H4 (cell line): ENCODE data around the gene N4BP2L1. TPM values are rescaled to one million over a fixed set of nuclear protein-coding genes. Genes with fewer than 3 reads are reported as not detected.

ENCODE experiments used
- DNase-seq: peaks from one replicate; pipeline ENCODE4 v3.0.0-alpha.2; 2015; ENCODE audit warnings: low spot score
- total RNA-seq: library from RNA; depleted of rRNA; stranded (reverse); fragments of >200 nt; shearing (Covaris generic); gene quantifications from 2 replicates; pipeline ENCODE4 v1.2.3, GENCODE V29; 2014

The N4BP2L1 gene
- total RNA-seq, 1 experiment from 2014 or later: 0.15 TPM

DNA sequence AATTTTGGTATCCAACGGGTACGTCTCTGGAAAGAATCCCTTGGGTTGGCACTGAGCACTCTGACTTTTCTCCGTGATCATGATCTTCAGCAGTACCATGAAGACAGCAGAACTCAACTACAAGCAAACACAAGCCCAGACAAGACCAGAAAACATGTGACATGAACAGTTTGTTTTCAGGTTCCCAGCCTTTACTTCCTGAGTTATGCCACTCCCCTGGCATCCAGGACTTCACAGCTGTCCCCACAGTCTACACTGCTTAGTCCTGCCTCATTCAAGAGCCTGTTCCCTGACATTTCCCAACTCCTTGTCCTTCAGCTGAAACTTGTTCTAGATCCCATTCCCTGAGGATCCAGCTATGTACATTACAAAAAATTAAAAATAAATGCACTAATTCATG, 4.9 kb upstream of the N4BP2L1 start:
- no peak for DNase-seq

- DNase-seq: no peak
These were observed 3.4 kb upstream of the N4BP2L1 start for GRCh38 chr13:32431361-32431760.

- DNase-seq: no peak
These were observed 2.3 kb upstream of the N4BP2L1 start for GRCh38 chr13:32430018-32430747.

DNA sequence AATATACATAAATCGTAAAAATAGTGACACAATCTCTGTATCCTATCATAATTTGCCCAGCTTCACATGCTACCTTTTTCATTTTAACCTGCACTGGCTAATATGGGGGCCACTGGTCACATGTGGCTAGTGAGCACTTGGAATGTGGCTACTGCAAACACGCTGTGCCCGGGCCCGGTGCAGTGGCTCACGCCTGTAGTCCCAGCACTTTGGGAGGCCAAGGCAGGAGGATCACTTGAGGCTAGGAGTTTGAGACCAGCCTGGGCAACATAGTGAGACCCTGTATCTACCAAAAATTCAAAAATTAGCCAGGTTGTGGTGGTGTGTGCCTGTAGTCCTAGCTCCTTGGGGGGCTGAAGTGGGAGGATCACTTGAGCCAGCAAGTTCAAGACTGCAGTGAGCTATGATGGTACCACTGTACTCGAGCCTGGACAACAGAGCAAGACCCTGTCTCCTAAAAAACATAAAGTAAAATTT, 1.5 kb upstream of the N4BP2L1 start:
- DNase-seq: no peak

DNA sequence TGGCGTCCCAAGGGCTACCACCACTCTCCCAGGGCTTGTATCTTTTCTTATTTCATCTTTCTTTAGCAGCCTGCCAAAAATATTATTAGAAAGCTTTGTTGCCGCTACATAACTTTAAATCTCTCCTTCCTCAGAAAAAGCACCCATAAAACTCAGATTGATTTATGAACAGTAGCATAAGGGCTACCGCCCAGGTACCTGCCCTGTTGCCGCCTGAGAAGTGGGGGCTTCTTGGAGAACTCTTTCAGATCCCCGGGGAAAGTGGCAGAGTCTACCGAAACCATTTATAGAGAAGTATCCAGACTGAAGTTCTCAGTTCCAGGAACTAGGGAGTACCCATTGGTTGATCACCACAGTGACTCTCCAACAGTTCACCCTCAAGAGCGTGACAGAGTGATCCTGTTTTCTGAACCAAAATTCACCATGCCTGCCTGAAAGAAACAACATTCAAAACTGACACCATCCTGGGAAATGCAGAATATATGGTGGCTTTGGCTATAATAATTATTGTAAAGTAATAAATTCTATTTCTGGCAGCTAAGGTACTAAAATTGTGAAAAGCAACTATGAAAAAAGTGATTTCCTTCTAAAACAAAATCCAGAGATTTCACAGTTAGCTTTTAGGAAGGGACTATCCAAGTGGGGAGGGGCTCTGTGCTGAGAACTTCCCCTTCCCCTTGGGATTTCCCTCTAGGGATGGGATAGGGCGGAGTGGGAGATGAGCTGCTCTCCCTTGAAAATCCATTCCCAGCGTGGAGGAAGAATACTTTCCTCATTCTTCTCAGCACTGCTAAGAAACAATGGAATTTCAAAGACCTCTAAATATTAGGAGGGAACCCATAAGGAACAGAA, 877 bp upstream of the N4BP2L1 start:
- DNase-seq: no peak

DNA sequence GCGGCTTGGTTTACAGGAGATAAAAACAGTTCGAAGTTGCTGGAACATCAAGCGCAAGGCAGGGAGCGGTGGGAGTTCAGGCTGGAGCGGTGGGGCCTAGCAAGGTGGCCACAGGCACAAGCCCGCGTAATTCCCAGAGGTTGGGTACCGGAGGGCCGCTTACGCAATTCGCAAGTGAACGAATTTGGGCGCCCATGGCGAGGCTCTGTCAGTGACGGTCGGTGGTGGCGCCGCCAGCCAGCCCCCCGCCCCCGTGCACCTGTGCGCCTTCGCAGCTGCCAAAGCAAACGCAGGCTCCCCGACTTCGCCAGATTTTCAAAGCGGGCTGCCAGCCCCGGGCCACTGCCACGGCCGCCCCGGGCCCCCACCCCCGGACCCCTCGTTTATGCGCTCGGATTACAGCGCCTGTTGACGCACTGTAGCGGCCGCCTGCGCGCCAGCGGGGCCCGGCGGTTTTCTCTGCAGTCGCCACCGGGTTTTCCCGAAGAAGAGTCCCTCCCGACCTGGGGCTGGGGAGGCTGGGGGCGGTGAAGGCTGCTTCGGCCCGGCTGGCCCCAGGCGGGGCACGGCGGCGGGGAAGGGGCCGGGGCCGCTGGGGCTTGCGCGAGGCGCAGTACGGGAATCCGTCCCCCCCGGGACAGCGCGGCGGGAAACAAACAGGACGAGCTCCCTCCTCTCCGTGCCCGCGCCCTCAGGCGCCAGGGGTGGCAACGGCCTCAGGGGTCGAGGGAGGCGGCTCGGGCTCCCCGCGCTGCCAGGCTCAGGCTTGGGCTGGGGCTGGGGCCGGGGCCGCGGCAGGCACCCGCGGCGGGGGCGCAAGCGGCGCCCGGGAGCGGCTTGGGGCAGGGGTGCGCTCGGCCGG, 709 bp downstream of the N4BP2L1 start:
- DNase-seq: no peak

DNA sequence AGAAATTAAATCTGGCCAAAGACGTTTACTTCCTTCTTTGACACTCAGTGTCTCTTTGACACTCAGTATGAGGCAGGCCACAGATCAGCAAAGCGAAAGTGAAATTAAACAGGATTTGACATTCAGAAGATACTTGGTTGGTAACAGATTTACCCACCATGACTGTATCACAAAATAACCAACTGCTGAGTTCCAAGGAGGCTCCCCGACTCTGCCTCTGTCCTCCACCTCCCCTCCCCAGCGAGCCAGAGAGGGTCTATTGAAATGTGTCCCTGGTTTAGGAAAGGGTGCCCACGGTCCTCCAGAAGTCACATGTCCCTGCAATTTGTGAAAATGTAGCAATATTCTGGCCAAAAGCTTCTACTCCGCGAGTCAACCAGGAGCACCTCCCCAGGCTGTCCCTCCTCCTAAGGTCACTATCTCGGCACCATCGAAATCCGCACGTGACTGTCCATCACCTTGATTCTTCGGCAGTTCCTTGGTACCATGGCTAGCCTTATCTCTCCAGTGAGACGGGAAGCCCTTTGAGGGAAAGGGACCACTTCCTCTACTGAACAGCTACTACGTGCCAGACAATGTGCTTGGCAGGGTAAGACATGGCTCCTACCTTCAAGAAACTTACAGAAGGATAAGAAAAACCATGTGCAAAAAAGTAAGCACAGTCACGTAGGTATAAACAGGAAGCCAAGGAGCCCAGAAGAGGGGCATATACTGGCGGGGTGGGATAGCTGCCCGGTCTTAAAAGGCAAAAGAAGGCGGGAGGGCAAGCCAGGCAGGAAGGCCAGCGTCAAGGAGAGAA, 1.5 kb downstream of the N4BP2L1 start:
- no peak for DNase-seq

DNA sequence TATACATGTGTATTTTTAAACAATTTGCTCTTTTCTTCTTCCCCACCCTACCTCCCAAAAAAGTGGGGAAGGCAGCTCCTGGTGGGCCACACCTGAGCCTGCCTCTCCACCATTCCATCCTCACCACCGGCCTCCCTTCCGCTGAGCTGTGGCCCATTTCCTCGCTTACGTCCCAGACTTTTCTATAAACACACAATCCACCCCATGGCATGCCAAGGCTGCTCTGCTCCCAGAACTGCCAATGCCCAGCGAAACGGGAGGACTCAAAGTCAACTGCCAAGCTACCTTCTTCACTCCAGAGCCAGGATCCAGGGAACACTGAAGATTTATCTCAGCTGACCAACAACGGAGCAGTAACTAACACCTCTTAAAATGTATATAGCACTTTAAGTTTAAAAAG, 2.8 kb downstream of the N4BP2L1 start:
- DNase-seq: no peak

DNA sequence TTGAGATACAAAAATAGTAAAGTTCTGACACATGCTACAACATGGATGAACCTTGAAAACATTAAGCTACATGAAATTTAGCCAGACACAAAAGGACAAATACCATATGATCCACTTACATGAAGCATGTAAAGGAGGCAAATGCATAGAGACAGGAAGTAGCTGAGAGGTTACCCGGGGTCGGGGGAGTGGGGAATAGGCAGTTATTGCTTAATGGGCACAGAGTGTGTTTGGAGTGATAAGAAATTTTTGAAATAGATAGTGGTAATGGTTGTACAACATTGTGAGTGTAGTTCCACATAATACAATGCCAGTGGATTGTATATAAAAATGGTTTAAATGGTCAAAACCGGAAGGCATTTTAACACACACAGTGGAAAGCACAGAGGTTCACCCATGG, 4.3 kb downstream of the N4BP2L1 start:
- DNase-seq: no peak

DNA sequence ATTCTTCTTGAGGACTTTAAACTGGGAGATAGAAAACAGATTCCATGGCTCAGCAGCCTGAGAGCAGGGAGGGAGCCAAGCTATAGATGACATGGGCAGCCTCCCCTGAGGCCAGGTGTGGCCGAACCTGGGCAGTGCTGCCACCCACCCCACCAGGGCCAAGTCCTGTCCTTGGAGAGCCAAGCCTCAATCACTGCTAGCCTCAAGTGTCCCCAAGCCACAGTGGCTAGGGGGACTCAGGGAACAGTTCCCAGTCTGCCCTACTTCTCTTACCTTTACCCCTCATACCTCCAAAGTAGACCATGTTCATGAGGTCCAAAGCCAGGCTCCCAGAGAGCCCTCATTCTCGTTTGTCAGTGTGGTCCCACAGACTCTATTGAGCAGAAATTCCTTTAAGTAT, 8.1 kb downstream of the N4BP2L1 start:
- DNase-seq: no peak

- no peak for DNase-seq
These were observed 9.9 kb downstream of the N4BP2L1 start for GRCh38 chr13:32417995-32418394.

DNA sequence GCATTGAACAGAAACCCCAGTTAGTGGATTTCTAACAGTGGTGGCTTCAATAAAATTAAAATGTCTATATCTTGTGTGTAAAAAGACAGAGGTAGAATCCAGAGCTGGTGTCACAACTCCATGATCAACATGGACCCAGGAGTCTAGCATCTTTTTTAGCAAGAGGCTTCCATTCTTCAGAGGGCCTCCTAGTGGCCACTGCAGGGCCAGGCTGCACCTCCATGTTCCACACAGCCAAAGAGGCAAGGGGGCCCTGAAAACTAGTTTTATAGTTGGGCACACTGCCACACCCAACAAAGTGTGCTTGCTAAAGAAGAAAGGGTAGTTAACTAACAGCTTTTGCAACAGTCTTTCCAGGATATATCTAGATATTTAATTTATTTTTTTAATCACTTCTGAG, 12.9 kb downstream of the N4BP2L1 start:
- DNase-seq: no peak

DNA sequence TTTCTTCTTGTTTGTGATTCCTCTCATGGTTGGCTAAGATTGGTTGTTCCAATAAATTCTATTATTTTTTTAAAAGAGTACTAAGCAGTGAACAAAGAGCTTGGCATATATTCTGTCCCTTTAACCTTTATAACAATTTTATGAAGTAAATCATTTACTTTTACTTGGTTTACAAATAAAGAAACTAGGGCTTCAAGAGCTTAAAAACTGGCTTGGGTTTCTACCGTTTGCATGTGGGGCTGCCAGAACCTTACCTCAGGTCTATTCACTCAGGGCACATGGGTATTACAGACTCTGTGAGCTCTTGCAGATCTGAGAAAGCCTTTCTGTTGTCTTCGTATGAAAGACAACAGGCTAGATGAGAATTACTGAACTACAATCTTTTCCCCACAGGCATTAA, 13.3 kb downstream of the N4BP2L1 start:
- DNase-seq: no peak

- DNase-seq: no peak
These were observed 14.6 kb downstream of the N4BP2L1 start for GRCh38 chr13:32413284-32413683.

- no peak for DNase-seq
These were observed 18.1 kb downstream of the N4BP2L1 start for GRCh38 chr13:32409561-32410421.

DNA sequence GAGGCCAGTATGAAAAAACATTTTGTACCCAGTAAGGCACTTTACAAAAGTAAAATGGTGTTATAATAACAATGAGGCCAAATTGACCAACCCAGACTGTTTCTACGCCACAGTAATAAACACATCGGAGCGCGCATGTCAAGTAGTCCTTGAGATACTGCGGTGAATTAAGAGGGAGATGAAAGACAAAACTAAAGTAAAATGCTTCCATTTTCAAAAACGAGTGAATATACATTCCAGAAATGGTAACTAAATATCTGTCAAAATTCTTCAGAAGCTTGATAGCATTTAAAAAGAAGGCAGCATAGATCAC, 19.0 kb downstream of the N4BP2L1 start:
- no peak for DNase-seq

GRCh38 chr13:32408296-32409000, 19.5 kb downstream of the N4BP2L1 start:
- DNase-seq: no peak

- no peak for DNase-seq
These were observed 20.1 kb downstream of the N4BP2L1 start for GRCh38 chr13:32407854-32408253.

DNA sequence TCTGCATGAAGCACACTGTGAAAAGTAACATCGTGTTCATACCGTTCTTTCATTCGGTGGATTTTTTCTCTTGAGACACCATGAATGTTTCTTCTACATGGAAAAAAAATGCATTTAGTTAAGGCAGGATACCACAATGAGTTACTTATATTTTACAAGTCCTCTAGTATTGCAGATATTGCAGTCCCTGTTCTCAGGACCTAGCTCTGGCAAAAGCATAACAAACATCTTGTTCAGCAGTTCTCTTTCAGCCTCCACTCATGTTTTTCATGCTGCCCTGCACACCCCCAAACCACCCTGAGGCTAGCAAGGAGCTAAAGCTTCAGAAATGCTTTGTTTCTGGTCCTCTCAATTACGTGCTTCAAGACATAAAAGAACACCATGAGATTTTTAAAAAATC, 24.8 kb downstream of the N4BP2L1 start:
- DNase-seq: no peak

DNA sequence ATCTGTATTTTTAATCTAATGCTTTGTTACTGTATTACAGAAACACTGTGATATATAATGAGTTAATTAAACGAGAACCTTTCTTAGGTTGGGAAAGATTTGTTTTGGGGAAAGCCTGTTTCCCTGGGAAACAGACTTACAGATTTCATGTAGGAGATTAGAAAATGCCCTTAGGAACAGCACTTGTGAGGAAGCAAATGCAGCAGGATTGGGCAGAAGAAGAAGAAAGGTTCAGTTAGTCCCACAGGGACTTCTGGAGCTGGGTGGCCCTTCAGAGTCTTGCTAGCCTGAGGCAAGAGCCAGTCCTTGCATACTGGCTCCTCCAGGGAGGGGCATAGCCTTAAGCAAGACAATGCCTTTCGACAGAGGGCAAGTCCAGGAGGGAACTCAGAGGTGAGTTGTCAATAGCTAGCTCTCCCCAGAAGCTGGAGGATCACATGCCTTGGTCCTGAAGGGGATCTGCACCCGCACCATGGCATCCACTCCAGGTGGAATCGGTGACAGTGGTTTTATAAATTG, 36.8 kb downstream of the N4BP2L1 start:
- no peak for DNase-seq
